Measurements from ENCODE around the gene MSX2.

Gene MSX2

DNA sequence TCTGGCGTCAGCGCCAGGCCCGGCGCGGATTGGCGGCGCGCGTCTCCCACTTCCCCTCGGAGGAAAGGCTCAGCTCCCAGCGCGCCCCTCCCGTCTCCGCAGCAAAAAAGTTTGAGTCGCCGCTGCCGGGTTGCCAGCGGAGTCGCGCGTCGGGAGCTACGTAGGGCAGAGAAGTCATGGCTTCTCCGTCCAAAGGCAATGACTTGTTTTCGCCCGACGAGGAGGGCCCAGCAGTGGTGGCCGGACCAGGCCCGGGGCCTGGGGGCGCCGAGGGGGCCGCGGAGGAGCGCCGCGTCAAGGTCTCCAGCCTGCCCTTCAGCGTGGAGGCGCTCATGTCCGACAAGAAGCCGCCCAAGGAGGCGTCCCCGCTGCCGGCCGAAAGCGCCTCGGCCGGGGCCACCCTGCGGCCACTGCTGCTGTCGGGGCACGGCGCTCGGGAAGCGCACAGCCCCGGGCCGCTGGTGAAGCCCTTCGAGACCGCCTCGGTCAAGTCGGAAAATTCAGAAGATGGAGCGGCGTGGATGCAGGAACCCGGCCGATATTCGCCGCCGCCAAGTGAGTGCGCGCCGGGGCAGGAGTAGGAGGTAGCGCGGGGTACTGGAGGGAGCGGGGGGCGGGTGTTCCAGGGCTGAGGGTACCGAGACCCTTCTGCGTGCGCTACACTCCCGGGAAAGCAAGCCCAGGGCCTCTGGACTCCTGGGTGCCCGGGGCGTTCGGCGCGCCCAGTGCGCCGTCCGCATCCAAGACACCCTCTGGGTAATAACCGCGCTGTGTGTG is at the start of gene MSX2:
MSX2 (plus strand) TSS at position 99 of the 777 bp plus-strand sequence; CDS start at position 177, 78 bp downstream.
- peak; percentile 21 for DNase-seq

- no peak for DNase-seq
These were observed 49.3 kb upstream of the MSX2 start for GRCh38 chr5:174675110-174675509.

DNA sequence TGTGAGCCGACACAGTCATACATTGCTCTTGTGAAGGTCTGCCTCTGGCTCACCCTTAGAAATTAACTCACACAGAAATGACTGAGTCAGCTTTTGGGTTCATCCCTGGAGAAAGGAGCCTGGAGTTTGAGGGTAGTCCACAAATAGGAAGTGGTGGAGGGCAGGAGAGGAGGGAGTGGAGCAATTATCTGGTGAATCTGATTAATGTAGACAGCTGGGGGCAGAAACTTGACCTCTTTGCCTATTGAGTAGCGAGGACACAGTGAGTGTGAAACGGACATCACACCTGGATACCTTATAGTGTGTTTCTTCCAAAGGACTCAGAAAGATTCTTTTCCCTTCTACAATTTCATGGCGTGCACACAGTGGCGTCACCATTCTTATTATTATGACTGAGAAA is 48.5 kb upstream of the MSX2 start:
- DNase-seq = no peak

- no peak for DNase-seq
These were observed 46.3 kb upstream of the MSX2 start for GRCh38 chr5:174678107-174678506.

DNA sequence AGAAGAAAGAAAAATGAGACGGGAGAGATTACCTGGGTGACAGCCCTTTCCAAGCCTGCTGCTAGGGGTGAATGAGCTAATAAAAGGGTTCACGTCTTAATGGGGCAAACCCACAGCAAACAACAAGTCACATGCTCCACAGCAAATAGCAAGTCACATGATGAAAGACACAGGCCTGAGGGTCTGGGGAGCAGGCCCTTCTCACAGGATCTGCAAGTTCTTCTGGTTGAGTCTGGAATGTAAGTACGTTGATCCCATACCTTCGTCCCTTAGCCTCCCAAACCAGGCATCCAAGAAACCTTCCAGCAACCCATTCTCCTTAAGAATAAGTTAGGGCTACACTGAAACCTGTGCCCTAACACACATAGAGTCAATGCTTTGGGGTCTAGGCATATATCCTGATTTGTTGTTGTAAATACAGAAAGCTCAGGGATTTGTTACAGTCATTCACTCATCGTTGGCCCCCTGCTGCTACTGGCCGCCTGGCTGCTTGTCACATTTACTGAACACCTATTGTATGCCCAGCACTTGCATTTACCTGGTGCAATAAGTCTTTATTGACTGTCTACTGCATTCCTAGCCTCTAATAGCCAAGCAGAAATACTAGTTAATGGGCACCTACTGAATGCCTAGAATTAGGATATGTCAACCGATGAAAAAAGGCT is 43.3 kb upstream of the MSX2 start:
- no peak for DNase-seq

DNA sequence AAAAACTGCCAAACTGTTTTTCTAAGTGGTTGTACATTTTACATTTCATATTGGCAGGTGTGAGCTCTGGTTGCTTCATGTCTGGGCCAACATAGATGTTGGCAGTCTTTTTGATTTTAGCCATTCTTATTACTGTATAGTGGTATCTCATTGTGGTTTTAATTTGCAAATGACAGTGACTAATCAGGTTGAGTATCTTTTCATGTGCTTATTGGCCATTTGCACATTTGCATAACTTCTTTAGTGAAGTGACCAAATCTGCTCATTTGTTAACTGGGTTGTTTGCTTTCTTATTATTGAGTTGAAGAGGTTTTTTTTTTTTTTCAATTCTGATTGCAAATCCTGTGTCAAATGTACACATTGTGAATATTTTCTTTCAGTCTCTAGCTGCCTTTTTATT is 36.9 kb upstream of the MSX2 start:
- DNase-seq = no peak

DNA sequence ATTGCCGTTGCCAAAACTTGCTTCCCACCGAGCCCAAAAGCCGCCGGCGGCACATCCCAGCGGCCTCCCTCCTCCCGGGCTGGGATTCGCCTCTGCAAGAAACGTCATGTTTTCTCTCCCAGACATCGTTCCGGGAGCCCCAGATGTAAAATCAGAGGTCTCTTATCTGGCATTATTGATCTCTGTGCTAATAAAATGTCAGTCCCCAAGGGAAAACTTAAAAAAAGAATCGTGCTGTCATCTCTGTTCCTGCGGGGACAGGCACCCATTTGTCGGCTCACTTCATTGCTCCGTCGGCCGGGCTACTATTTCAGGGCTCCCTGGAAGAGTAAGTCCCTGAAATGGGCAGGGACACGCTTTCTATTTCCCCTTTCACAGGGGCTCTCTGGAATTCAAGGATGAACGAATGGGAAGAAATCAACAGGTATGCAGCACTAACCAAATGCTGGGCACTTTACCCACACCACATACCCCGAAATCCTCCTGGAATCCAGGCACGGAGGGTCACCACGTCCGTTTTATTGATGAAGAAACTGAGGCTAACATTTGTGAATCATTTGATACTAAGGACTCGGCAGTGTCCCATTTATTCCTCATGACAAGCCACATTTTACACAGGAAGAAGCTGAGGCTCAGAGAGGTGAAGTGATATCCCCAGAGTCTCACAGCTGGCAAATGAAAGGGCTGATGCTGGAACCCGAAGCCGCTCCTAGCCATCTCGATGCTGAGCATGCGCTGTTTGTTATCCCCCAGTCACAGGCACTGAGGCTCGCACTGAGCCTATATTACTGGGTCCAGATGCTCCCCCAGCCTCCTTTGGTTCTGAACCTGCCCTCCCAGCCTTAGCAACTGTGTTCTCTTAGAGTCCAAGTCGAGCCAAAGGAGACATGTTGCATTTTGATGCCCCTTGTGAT is 35.7 kb upstream of the MSX2 start:
- no peak for DNase-seq

DNA sequence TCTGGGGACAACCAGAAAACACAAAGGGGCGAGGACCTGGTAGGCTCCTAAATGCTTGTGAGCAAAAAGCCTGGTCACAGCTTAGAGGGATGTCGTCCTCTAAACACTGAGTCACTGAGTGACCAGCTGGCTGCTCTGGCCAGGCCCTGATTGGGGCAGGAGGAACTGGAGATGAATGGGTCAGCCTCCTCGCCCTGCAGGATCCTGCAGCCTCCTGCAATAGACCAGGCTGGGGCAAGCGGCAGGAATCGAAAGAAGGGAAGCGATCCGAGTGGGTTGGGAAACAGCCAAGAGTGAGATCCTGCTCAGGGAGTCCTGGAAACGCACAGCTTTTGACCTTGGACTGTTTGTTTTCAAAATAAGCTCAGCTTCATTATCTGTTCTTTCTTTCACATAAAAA is 34.1 kb upstream of the MSX2 start:
- no peak for DNase-seq

DNA sequence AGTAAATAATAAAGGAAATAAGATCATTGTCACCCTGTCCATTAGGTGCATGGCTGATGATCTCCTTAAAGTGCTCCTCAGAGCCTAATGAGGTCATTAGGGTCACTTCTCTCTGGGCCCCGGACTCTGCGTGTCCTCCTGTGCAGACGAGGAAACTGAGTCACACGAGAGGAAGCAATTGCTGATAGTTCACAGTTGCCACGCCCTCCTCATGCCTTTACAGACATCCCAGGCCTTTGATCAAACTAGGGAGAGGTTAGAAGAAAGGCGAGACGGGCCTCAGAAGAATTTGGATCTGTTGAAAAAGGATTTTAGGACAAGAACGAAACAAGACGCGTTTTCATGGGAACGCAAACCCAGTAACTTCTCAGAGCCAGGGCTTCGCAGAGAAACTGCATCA is 32.0 kb upstream of the MSX2 start:
- DNase-seq = no peak

GRCh38 chr5:174692982-174693422 is 31.4 kb upstream of the MSX2 start:
- no peak for DNase-seq

DNA sequence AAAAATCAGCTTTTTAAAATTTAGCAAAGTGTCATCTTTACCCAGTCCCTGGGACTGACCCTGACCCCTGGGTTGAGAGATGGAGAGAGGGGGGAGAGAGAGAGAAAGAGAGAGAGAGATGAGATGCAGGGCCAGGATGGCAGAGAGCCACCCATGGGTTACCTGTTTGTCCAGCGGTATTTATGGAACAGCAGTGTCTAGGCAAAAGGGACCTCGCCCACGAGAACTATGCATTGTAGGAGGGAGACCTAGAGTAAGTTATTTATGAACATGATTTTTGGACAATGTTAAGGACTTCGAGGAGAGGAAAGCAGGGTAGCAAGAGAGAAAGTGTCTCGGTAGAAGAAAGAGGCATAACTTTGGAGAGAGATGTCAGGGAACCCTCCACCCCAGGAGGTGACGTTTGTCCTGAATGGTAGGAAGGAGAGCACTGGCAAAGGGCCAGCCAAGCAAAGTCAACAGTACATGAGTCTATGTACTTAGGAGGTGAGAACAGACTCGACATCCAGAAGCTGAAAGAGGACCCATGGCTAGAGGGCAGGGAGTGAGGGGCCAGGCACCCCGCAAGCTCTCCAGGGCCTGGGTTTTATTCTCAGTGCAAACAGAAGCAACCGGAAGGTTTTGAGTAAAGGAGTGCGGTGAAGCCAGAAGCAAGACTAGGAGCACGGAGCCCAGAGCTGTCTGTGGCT is 30.5 kb upstream of the MSX2 start:
- DNase-seq = no peak

- no peak for DNase-seq
These were observed 29.8 kb upstream of the MSX2 start for GRCh38 chr5:174694611-174695010.

- no peak for DNase-seq
These were observed 26.2 kb upstream of the MSX2 start for GRCh38 chr5:174698156-174698555.

DNA sequence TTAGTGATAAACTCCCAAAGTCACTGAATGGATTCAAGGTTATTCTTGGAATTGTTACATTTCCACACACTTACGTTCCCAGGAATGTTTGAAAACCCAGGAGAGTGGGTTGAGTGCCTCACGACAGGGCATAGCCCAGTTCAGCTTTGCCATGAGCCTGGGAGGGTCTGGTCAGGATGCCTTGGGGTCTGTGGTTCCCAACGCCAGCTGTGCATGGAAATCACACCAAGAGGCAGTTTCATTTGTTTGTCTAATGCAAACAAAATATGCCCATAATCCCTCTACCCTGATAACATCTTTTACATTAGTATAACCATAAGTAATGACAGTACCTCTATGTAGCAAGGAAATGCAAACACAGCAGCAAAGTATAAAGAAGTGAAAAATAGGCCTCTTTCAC is 25.3 kb upstream of the MSX2 start:
- no peak for DNase-seq

DNA sequence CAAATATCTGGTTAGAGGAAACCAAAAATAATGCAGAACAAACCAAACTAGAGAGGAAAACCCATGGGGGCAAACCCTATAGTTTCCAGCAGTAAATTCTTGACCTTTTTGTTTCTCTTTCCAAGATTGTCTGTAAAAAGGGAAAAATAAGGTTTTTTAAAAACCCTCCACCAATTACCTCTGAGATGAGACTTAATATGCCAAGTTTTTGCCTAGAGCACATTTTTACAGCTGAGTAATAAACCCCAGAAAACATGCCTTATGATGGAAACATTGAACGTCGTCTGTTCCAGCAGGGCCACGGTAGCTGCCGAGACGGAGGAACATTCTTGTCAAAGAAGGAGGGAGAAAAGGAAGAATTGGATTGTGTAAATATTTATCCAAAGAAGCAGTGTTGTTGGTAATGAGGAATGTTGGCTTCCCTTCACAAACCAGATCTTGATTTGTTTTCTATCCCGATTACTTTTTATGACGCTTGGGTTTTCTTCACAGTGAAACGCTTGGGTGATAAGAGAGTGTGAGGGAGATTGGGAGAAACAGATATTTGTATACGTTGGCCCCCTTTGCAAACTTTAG is 17.3 kb upstream of the MSX2 start:
- DNase-seq = no peak

- no peak for DNase-seq
These were observed 16.7 kb upstream of the MSX2 start for GRCh38 chr5:174707671-174708070.

DNA sequence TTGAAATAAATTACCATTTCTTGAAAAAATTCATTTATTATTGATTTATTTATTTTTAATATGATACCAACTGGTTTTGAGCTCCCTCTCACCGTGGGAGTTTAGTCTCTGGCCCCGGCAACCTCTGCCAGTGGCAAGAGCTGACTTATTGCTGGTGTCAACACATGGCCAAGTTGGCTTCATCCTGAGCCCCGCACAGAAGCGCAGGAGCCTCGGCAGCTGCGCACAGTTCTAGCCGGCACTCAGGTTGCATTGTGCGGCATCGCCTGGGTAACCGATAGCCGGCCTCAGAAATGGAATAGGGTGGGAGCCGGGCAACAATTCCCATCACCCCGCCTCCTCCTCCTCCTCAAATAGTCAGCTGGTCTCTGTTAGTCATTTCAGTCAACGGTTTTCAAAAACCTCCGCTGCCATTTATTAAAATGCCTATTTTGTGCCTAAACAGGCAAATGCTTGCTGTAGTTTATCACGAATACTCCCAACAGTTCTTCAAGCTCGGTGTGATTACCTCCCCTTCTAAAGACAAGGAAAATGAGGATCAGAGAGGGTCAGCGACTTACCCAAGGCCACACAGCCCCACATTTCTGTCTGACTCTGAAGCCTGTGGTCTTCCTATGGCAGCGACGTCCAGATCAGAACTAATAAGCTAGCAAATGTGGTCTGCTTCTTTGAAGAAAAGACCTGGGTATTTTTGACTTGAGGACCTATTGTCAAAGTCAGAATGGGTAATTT is 15.7 kb upstream of the MSX2 start:
- no peak for DNase-seq

GRCh38 chr5:174714751-174715150 is 9.6 kb upstream of the MSX2 start:
- DNase-seq = no peak

GRCh38 chr5:174715804-174716203 is 8.6 kb upstream of the MSX2 start:
- DNase-seq = no peak

- no peak for DNase-seq
These were observed 6.4 kb upstream of the MSX2 start for GRCh38 chr5:174717826-174718455.

DNA sequence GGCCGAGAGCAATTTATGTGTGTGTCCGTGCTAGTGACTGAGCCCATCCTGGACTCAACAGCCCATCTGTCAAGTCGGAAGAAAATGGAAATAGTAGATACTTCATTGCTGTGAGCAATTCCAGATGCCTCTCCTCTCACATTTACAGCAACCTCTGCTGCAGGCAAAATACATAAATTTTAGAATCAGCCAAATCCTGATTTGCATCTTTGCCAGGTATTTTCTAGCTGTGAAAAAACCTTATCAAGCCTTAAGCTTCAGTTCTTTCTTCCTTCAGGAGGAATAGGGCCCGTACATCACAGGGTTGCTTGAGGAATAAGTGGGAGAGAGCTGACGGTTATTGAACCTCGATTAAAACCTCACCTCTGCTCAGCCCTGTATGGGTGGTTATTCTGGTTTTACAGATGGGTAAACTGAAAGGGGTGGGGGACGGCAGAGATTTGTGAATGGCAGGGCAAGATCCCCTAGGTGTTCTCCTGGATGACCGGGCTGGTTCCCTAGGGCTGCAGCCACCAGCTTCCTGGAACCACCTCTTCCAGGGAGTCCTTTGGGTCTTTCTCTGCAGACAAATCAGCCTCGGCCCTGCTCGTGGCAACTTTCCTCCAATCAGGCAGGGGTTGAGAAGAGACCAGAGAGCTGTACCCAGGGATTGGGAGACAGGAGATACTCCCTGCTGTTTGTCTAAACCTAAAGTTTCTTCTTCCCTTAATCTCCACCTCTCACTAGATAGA is 5.3 kb upstream of the MSX2 start:
- DNase-seq = no peak
